GM12878 (cell line): Measurements from ENCODE around the gene LEP.

ENCODE experiments used
- CTCF ChIP-seq, 3 experiments: IDR thresholded peaks in 2 of 3; conservative IDR thresholded peaks in 1 of 3; 2 replicates each; pipeline ENCODE4 v1.5.1; 2011; ENCODE audit warnings: low read depth in 3 of 3, low read length in 3 of 3, mild to moderate bottlenecking in 3 of 3, control low read depth in 2 of 3, moderate library complexity in 2 of 3, inconsistent platforms in 1 of 3, mixed read lengths in 1 of 3; ENCODE audit not compliant: control insufficient read depth in 2 of 3, insufficient read depth in 1 of 3; ENCODE audit errors: extremely low read depth in 1 of 3
- CUX1 ChIP-seq: IDR thresholded peaks from 2 replicates; pipeline ENCODE4 v1.6.1; 2012; ENCODE audit warnings: improper control_type of control experiment, low read depth, low read length; ENCODE audit not compliant: insufficient replicate concordance
- DPF2 ChIP-seq: fragments of 450-650 bp; IDR thresholded peaks from 2 replicates; pipeline ENCODE4 v1.6.1; 2017; ENCODE audit warnings: mild to moderate bottlenecking
- E2F4 ChIP-seq: IDR thresholded peaks from 2 replicates; pipeline ENCODE4 v1.6.1; 2012; ENCODE audit warnings: low read depth, low read length, improper control_type of control experiment
- EED ChIP-seq: sonication (generic); IDR thresholded peaks from 2 replicates; pipeline ENCODE4 v1.6.1; 2016; ENCODE audit warnings: antibody characterized with exemption, low read depth
- ZBTB4 ChIP-seq: fragments of 450-650 bp; formaldehyde crosslinking; IDR thresholded peaks from 2 replicates; pipeline ENCODE4 v1.4.0; 2022; ENCODE audit warnings: mild to moderate bottlenecking, moderate library complexity

- TF ChIP-seq ZBTB4 (CRISPR knock-in tag) = no peak
- no peak for TF ChIP-seq CTCF (IDR thresholded peaks at IDR 0.05 in 2 of 3, conservative IDR thresholded peaks at IDR 0.05 in 1 of 3; ENCODE audit: control insufficient read depth in 2 of 3, extremely low read depth in 1 of 3, insufficient read depth in 1 of 3, low read depth in 3 of 3, low read length in 3 of 3)
- TF ChIP-seq DPF2 = no peak
- no peak for TF ChIP-seq CUX1
- TF ChIP-seq E2F4 = no peak
- TF ChIP-seq EED = no peak
Observed at GRCh38 chr7:128210036-128210347, 31.1 kb upstream of the LEP start.
